ENCODE results near the gene MTG2. TPM values are rescaled to one million over a fixed set of nuclear protein-coding genes. Genes with fewer than 3 reads are reported as not detected.

The MTG2 gene
- total RNA-seq, 4 donors from 2014 or later, result 21.4 to 42.0 (median 29.1) TPM

DNA sequence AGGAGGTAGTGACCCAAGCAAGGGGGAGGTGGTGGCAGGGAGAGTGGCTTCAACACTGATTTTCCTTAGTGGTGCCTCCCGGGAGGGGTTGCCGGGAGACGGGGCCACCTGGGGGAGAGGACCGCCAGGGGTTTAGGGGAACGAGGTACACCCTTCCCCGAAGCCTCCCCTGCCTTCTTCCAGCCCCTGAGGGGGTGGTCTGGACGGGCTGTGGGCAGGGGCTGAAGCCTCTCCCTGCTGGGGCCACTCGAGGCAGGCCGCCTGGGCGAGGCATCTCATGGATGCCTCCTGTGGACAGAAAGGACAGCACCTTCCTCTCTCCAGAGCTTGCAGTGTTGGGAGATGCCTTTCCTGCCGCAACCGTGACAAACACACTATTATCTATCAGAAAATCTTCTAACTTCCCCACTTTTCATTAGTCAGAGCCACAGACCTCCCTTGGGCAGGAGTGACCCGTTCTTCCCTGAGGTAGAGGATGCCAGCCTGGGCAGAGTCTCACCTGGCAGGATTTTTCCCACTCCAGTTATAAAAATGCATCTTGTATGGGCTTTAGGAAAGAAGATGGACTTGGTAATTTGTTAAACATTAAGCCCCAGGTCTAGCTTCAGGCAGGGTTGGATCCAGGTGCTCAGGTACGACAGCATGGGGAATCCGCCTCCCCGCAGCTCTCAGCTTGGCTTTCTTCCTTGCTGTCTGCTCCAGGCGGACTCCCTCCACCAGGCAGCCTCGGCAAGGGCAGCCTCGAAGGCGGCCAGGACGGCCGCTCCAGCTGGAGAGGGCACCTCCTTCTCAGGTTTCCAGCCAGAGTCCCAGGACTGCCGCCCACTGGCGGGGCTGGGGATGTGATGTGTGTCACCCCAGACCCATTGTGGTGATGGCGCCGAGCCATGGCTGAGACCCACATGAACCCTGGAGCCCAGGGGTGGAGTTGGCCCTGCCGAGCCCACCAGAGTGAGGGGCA is 26.2 kb downstream of the MTG2 start:
- TF ChIP-seq, protein P1, sequence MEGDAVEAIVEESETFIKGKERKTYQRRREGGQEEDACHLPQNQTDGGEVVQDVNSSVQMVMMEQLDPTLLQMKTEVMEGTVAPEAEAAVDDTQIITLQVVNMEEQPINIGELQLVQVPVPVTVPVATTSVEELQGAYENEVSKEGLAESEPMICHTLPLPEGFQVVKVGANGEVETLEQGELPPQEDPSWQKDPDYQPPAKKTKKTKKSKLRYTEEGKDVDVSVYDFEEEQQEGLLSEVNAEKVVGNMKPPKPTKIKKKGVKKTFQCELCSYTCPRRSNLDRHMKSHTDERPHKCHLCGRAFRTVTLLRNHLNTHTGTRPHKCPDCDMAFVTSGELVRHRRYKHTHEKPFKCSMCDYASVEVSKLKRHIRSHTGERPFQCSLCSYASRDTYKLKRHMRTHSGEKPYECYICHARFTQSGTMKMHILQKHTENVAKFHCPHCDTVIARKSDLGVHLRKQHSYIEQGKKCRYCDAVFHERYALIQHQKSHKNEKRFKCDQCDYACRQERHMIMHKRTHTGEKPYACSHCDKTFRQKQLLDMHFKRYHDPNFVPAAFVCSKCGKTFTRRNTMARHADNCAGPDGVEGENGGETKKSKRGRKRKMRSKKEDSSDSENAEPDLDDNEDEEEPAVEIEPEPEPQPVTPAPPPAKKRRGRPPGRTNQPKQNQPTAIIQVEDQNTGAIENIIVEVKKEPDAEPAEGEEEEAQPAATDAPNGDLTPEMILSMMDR (IDR thresholded peaks at IDR 0.05), result no peak
- no peak for TF ChIP-seq POLR2A (IDR thresholded peaks at IDR 0.05)
- DNase-seq (ENCODE audit: low spot score in 2 of 2), result no peak
- H3K4me3 ChIP-seq (ENCODE audit: low read depth, poor library complexity, severe bottlenecking), result no peak overlapping the region
- intact Hi-C loops (cut with DNase I; ENCODE audit: low total_unique reads), result no loop called here
- 25 to 33% methylated on average over 22 to 25 of the region's 27 CpGs for WGBS, 2 donors

DNA sequence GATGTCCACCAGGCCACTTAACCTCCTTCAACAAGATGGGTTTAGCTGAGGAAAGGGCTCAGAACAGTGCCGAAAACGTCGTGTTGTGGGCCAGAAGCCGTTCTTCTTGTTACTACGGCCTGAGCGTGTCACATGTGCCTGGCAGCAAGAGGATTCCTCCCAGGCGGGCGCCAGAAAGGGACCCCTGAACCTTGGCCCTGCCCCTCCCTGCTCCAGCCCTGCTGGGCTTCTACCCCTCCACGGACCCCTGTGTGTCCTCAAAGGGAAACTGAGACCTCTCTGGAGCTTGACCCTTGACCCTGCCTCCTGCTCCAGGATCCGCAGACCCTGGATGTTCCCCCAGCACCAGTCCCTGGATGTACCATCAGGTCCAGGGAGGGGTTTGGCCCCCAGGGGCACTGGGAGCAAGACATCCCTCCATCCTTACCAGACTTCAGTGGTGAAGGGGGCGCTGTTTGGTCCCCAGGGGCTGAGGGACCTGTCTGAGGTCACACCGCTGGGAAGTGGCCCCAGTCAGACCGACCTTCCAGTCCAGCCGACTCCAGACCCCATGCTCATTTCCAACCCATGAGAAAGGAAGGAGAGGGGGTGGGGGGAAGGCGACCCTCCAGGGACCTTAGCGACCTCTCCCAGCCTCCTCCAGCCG is 27.1 kb downstream of the MTG2 start:
- intact Hi-C loops (cut with DNase I; ENCODE audit: low total_unique reads), result no loop called here
- WGBS, 2 donors, result 56 to 65% methylated on average over 16 of the region's 17 CpGs
- TF ChIP-seq, protein P1 (IDR thresholded peaks at IDR 0.05), result no peak
- no peak for TF ChIP-seq POLR2A (IDR thresholded peaks at IDR 0.05)
- H3K4me3 ChIP-seq (ENCODE audit: low read depth, poor library complexity, severe bottlenecking), result no peak overlapping the region
- no peak for DNase-seq (ENCODE audit: low spot score in 2 of 2)

DNA sequence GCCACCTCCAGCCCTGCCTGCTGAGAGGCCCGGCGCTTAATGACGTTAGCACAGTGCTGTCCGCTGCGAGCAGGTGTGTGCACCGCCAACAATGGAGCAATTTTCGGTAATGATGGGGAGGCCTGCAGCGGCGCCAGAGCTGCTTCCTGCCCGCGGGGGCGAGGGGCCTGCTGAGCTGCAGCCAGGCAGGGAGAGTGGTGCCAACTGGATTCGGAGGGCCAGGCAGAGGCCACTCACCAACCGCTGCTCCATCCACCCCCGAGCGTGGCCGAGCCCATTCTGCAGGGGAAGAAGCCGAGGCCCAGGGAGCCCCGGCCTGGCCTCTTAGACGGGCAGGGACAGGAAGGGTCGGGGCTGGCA is 27.6 kb downstream of the MTG2 start:
- intact Hi-C loops (cut with DNase I; ENCODE audit: low total_unique reads), result no loop called here
- WGBS, 2 donors, result 40 to 53% methylated on average over 16 to 21 of the region's 21 CpGs
- no peak for DNase-seq (ENCODE audit: low spot score in 2 of 2)
- TF ChIP-seq POLR2A (IDR thresholded peaks at IDR 0.05), result no peak
- TF ChIP-seq, protein P1 (IDR thresholded peaks at IDR 0.05), result no peak
- H3K4me3 ChIP-seq (ENCODE audit: low read depth, poor library complexity, severe bottlenecking), result no peak overlapping the region

DNA sequence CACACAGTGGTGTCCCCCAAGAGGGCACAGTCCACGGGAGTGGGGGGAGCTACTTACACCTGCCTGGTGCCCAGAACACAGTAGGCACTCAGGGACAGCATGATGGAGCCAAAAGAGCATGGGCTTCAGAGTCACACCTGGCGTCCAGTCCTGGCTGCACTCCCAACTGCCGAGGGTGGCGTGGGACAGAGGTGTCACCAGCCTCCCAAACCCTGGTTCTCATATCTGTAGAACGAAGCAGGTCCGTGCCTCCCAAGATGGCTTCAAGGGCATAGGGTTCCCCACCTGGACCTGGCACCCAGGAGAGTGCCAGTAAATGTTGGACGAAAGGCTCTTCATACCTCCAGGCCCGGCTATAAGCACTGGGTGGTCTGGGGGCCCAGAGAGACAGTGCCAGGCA is 28.4 kb downstream of the MTG2 start:
- intact Hi-C loops (cut with DNase I; ENCODE audit: low total_unique reads), result no loop called here
- DNase-seq (ENCODE audit: low spot score in 2 of 2), result no peak
- WGBS, 2 donors, result 81 to 92% methylated on average over 5 to 7 of the region's 8 CpGs
- no peak overlapping the region for H3K4me3 ChIP-seq (ENCODE audit: low read depth, poor library complexity, severe bottlenecking)
- TF ChIP-seq POLR2A (IDR thresholded peaks at IDR 0.05), result no peak
- TF ChIP-seq, protein P1 (IDR thresholded peaks at IDR 0.05), result no peak

DNA sequence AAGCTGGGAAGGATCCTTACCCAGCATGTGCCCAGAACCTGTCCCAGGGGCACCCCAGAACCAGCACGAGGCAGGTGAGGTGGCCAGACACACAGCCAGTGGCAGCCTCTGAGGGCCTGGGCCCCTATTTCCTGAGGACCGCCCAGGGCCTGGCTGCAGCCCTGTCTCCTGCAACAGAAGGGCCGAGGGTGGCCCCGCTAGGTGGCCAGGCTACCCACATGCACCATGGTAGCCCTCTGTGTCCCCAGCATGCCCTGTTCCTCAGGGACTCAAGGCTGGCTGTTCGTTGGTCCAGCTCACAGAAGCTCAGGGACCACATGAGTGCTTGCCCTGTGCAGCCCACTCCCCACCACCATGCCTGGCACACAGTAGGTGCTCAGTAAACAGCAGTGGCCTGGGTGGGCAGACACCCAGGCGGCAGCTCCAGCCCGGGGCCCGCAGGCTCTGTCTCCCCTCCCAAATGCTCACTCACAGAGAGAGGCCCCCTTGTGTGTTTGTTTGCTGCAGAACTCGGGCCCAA is 29.0 kb downstream of the MTG2 start:
- TF ChIP-seq, protein P1 (IDR thresholded peaks at IDR 0.05), result no peak
- no peak for TF ChIP-seq POLR2A (IDR thresholded peaks at IDR 0.05)
- 63 to 77% methylated on average over 4 to 6 of the region's 9 CpGs for WGBS, 2 donors
- intact Hi-C loops (cut with DNase I; ENCODE audit: low total_unique reads), result no loop called here
- no peak for DNase-seq (ENCODE audit: low spot score in 2 of 2)
- no peak overlapping the region for H3K4me3 ChIP-seq (ENCODE audit: low read depth, poor library complexity, severe bottlenecking)

Data from lower leg skin (tissue), 4 donors.